Activated B cell treated with CpG ODN at 0.5 μM for 24 hours (primary cell): ENCODE data around the gene SHLD3. TPM values are rescaled to one million over a fixed set of nuclear protein-coding genes. Genes with fewer than 3 reads are reported as not detected.
"Not testable (repeated sequence)": the region's sequence is repeated elsewhere in the genome, so short reads cannot be mapped to it uniquely, and the experiment has no call there.

Source experiments
- ATAC-seq: fragments of 200-7000 bp; cut with Tn5 transposase; one replicate; pipeline ENCODE4 v1.10.0; 2021; ENCODE audit warnings: low read depth, mild to moderate bottlenecking, moderate library complexity
- CTCF ChIA-PET: fragments of 350-600 bp; sonication (Branson Sonifier 250); formaldehyde crosslinking; loops from one replicate; lab custom pipeline; 2021; ENCODE audit warnings: antibody characterized with exemption; lab: Charles Lee
- POLR2A ChIA-PET: fragments of 350-600 bp; sonication (Branson Sonifier 250); formaldehyde crosslinking; loops from one replicate; lab custom pipeline; 2021; ENCODE audit warnings: antibody characterized with exemption; lab: Charles Lee
- DNase-seq: peaks from one replicate; pipeline ENCODE4 v3.0.0; 2022
- H3K27ac Mint-ChIP-seq: one replicate; pipeline ENCODE4 v1.8.0; 2020; ENCODE audit warnings: mixed read lengths
- H3K27me3 Mint-ChIP-seq: one replicate; pipeline ENCODE4 v1.8.0; 2021; ENCODE audit warnings: mixed read lengths
- H3K36me3 Mint-ChIP-seq: one replicate; pipeline ENCODE4 v1.8.0; 2021; ENCODE audit warnings: low read depth, mixed read lengths
- H3K4me1 Mint-ChIP-seq: one replicate; pipeline ENCODE4 v1.8.0; 2021; ENCODE audit warnings: mixed read lengths
- H3K4me3 Mint-ChIP-seq: one replicate; pipeline ENCODE4 v1.8.0; 2020; ENCODE audit warnings: mild to moderate bottlenecking, mixed read lengths
- H3K9me3 Mint-ChIP-seq: one replicate; pipeline ENCODE4 v1.8.0; 2020; ENCODE audit warnings: mixed read lengths
- intact Hi-C: fragments of 100-400 bp; cut with micrococcal nuclease; formaldehyde crosslinking; loops from one replicate; pipeline ENCODE4 v1.15.1; 2024
- total RNA-seq: library from RNA; stranded (reverse); gene quantifications from 2 replicates; pipeline ENCODE4 v1.2.3, GENCODE V29; 2022
- TF ChIP-seq, protein P1 (sequence below): fragments of 200-600 bp; IDR thresholded peaks from one replicate; pipeline ENCODE4 v1.8.0; 2022; ENCODE audit warnings: antibody characterized with exemption, mild to moderate bottlenecking

The SHLD3 gene
- total RNA-seq, 1 donor from 2014 or later: 6.2 TPM

DNA sequence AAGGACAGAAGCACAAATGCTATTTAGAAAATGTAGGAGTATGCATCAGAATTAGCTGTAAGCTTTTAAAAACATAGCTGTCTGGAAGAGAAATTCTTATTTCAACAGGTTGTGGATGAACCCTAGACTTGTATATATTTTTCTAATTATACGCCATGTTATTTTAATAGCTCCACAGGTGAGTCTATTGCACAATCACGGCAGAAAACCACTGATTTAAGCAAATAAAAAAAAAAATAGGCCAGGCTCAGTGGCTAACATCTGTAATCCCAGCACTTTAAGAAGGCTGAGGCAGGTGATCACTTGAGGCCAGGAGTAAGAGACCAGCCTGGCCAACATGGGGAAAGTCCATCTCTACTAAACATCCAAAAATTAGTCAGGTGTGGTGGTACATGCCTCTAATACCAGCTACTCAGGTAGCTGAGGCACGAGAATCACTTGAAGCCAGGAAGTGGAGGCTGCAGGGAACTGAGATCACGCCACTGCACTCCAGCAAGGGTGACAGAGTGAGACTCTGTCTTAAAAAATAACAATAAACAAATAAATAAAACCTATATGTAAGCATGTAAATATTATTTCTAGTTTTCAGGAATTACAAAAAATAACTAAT lies 12.4 kb upstream of the SHLD3 start:
- POLR2A ChIA-PET: no interaction called here
- peaks cover 74% of the 10 kb centered on the region for H3K36me3 Mint-ChIP-seq
- DNase-seq: no peak

DNA sequence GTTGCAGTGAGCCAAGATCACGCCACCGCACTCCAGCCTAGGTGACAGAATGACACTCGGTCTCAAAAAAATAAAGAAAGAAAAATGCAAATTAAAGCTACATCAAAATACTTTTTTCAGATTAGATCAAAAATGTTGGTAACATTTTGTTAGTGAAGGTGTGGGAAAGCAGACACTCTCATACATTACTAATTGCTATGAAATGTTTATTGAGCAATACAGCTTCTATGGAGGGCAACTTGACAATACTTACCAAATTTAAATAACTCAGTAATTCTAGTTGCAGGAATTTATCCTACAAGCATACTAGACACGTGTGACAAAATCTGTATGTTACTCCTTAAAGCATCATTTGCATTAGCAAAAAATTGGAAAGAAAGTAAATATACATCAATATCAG lies 4.8 kb upstream of the SHLD3 start:
- intact Hi-C loops: loop anchor here (10.0 kb wide), 3 partner anchors 385 to 585 kb away; no protein-coding TSS in a partner anchor
- Mint-ChIP-seq H3K27me3 (no peaks in the 10 kb centered on the region), H3K4me3 (no peak overlapping the region), H3K9me3 (no peaks in the 10 kb centered on the region), H3K4me1 (peaks cover 35% of the 10 kb centered on the region), H3K36me3 (peaks cover 38% of the 10 kb centered on the region), H3K27ac (no peak overlapping the region)
- no peak for ATAC-seq
- ChIA-PET POLR2A (interaction anchor here (0.7 kb wide), 1 partner anchor 57 kb away, joined by 3 read pairs; the partner anchor contains the start of genes CENPK and PPWD1), CTCF (no interaction called here)
- DNase-seq: no peak
- TF ChIP-seq, protein P1, sequence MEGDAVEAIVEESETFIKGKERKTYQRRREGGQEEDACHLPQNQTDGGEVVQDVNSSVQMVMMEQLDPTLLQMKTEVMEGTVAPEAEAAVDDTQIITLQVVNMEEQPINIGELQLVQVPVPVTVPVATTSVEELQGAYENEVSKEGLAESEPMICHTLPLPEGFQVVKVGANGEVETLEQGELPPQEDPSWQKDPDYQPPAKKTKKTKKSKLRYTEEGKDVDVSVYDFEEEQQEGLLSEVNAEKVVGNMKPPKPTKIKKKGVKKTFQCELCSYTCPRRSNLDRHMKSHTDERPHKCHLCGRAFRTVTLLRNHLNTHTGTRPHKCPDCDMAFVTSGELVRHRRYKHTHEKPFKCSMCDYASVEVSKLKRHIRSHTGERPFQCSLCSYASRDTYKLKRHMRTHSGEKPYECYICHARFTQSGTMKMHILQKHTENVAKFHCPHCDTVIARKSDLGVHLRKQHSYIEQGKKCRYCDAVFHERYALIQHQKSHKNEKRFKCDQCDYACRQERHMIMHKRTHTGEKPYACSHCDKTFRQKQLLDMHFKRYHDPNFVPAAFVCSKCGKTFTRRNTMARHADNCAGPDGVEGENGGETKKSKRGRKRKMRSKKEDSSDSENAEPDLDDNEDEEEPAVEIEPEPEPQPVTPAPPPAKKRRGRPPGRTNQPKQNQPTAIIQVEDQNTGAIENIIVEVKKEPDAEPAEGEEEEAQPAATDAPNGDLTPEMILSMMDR: no peak

More for the DNA sequence above, 12.4 kb upstream of the SHLD3 start:
- no peaks in the 10 kb centered on the region for H3K9me3 Mint-ChIP-seq
- intact Hi-C loops: no loop called here
- no peaks in the 10 kb centered on the region for H3K4me1 Mint-ChIP-seq
- H3K4me3 Mint-ChIP-seq: no peak overlapping the region
- ATAC-seq: no peak
- TF ChIP-seq, protein P1: no peak
- no peaks in the 10 kb centered on the region for H3K27me3 Mint-ChIP-seq
- H3K27ac Mint-ChIP-seq: no peak overlapping the region
- CTCF ChIA-PET: no interaction called here

GRCh38 chr5:65621961-65622360 lies 2.9 kb upstream of the SHLD3 start:
- H3K27ac Mint-ChIP-seq, CTCF ChIA-PET, DNase-seq, H3K4me3 Mint-ChIP-seq, H3K9me3 Mint-ChIP-seq, H3K27me3 Mint-ChIP-seq, ATAC-seq, POLR2A ChIA-PET: not testable (repeated sequence)
- H3K4me1 Mint-ChIP-seq: peaks cover 50% of the 10 kb centered on the region
- intact Hi-C loops: loop anchor here (10.0 kb wide), 3 partner anchors 383 to 587 kb away; no protein-coding TSS in a partner anchor
- H3K36me3 Mint-ChIP-seq: peaks cover 30% of the 10 kb centered on the region

DNA sequence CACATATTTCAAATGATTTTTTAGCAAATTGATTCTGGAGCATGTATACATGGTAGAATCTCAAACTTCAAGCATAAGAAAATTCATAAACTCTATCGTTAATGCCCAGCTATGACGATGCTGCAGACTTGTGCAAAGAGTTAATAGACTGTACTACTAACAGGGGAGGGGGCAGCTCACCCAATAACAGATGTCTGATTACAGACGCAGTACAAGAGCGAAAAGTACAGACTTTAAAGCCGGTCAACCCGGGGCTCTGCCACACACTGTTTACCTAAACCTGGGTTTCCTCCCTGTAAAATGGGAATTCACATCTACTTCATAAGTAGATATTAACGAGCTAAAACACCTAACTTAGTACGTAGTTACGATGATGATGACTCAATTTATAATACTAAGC lies 1.3 kb upstream of the SHLD3 start:
- H3K36me3 Mint-ChIP-seq: peaks cover 25% of the 10 kb centered on the region
- CTCF ChIA-PET: no interaction called here
- H3K9me3 Mint-ChIP-seq: no peaks in the 10 kb centered on the region
- POLR2A ChIA-PET: interaction anchor here (0.6 to 1.6 kb wide), 5 partner anchors 17 to 521 kb away, joined by 3 to 24 read pairs (median 5); partner anchors contain the start of genes CENPK, NLN, PPWD1 and SGTB
- TF ChIP-seq, protein P1: no peak
- intact Hi-C loops: loop anchor here (10.0 kb wide), 3 partner anchors 381 to 589 kb away; no protein-coding TSS in a partner anchor
- no peaks in the 10 kb centered on the region for H3K27me3 Mint-ChIP-seq
- ATAC-seq (no peak), DNase-seq (no peak)
- H3K4me1 Mint-ChIP-seq: peaks cover 49% of the 10 kb centered on the region
- peak overlapping the region; percentile 99 for H3K4me3 Mint-ChIP-seq
- peak overlapping the region; percentile 98 for H3K27ac Mint-ChIP-seq

GRCh38 chr5:65624025-65624570 lies 729 bp upstream of the SHLD3 start, which contains the start of gene TRIM23:
TRIM23 (minus strand) TSS chr5:65624333; CDS start chr5:65624274, 59 bp downstream.
- peaks cover 45% of the 10 kb centered on the region for H3K4me1 Mint-ChIP-seq
- ChIA-PET POLR2A (interaction anchor here (0.6 to 1.6 kb wide), 6 partner anchors 18 to 520 kb away, joined by 3 to 24 read pairs (median 4); partner anchors contain the start of genes CENPK, ERBIN, NLN and PPWD1), CTCF (no interaction called here)
- TF ChIP-seq, protein P1: no peak
- peak; percentile 85 for DNase-seq
- H3K9me3 Mint-ChIP-seq: no peaks in the 10 kb centered on the region
- H3K27me3 Mint-ChIP-seq: no peaks in the 10 kb centered on the region
- H3K27ac Mint-ChIP-seq: peak within 1 kb of the TSS; percentile 98
- H3K4me3 Mint-ChIP-seq: peak within 1 kb of the TSS; percentile 99
- peaks cover 23% of the 10 kb centered on the region for H3K36me3 Mint-ChIP-seq
- intact Hi-C loops: loop anchor here (1.0 to 10.0 kb wide), 9 partner anchors 61 to 856 kb away; partner anchors contain the start of genes CENPK, CWC27, NLN and PPWD1
- peak; percentile 94 for ATAC-seq
